GM12878 (cell line): ENCODE results near the gene CHPF2. TPM values are rescaled to one million over a fixed set of nuclear protein-coding genes. Genes with fewer than 3 reads are reported as not detected.

Source experiments
- ATAC-seq: fragments of 200-7000 bp; cut with Tn5 transposase; 3 replicates; pipeline ENCODE4 v1.9.1; 2020; ENCODE audit warnings: mild to moderate bottlenecking, moderate library complexity
- BruUV-seq: library from RNA; stranded (reverse); fragments of 400-500 nt; replicated peaks from 2 replicates; lab custom pipeline; 2021; lab: Mats Ljungman, UMichigan
- CTCF ChIA-PET: fragments of 300-600 bp; sonication (Branson Sonifier 250); formaldehyde crosslinking; extraction: SDS; loops from one replicate; lab custom pipeline; 2021; ENCODE audit warnings: inconsistent platforms; lab: Yijun Ruan, JAX
- POLR2A ChIA-PET: fragments of 350-600 bp; formaldehyde crosslinking; extraction: SDS; loops from one replicate; lab custom pipeline; 2021; ENCODE audit warnings: inconsistent platforms; lab: Charles Lee
- RAD21 ChIA-PET: fragments of 300-600 bp; sonication (Branson Sonifier 250); formaldehyde crosslinking; loops from one replicate; lab custom pipeline; 2023; ENCODE audit warnings: antibody characterized with exemption; ENCODE audit not compliant: unreplicated experiment; lab: Charles Lee
- SMC1A ChIA-PET: fragments of 300-600 bp; sonication (Branson Sonifier 250); formaldehyde crosslinking; loops from one replicate; lab custom pipeline; 2023; ENCODE audit not compliant: unreplicated experiment, uncharacterized antibody; lab: Charles Lee
- DNase-seq: peaks from one replicate; pipeline ENCODE4 v3.0.0-alpha.2; 2011; ENCODE audit warnings: low read depth, low spot score
- FAIRE-seq: peaks from 3 replicates; lab custom pipeline; 2011; peaks lifted over from hg19 to GRCh38; lab: Jason Lieb, UNC
- H2AFZ ChIP-seq: 2 replicates; pipeline ENCODE4 v1.6.0; 2011; ENCODE audit warnings: low read depth, low read length, control low read depth; ENCODE audit not compliant: control insufficient read depth
- H3K27ac ChIP-seq: 2 replicates; pipeline ENCODE4 v1.5.1; 2011; ENCODE audit warnings: control low read depth; ENCODE audit not compliant: control insufficient read depth, insufficient read depth
- H3K27me3 ChIP-seq, 2 experiments: replicated peaks in 1 of 2; 2 replicates each; pipeline versions ENCODE4 v1.6.0 to v1.6.1; 2011; ENCODE audit warnings: low read length in 1 of 2; ENCODE audit not compliant: control insufficient read depth in 2 of 2, insufficient read depth in 2 of 2
- H3K36me3 ChIP-seq, 2 experiments: 2 replicates each; pipeline ENCODE4 v1.5.1; 2011; ENCODE audit warnings: low read length in 1 of 2; ENCODE audit not compliant: control insufficient read depth in 2 of 2, insufficient read depth in 2 of 2
- H3K4me1 ChIP-seq: 2 replicates; pipeline ENCODE4 v1.6.1; 2011; ENCODE audit warnings: mild to moderate bottlenecking, low read length, moderate library complexity, mixed read lengths; ENCODE audit not compliant: control insufficient read depth, insufficient read depth
- H3K4me2 ChIP-seq: 2 replicates; pipeline ENCODE4 v1.6.0; 2011; ENCODE audit warnings: control low read depth; ENCODE audit not compliant: control insufficient read depth, insufficient read depth
- H3K4me3 ChIP-seq: fragments of 200-600 bp; sonication (generic); 2 replicates; pipeline ENCODE4 v1.5.1; 2016
- H3K79me2 ChIP-seq: 2 replicates; pipeline ENCODE4 v1.6.0; 2011; ENCODE audit warnings: low read length; ENCODE audit not compliant: control insufficient read depth, insufficient read depth
- H3K9ac ChIP-seq: 2 replicates; pipeline ENCODE4 v1.8.0; 2011; ENCODE audit warnings: low read length, control low read depth, mixed read lengths; ENCODE audit not compliant: control insufficient read depth, insufficient read depth
- H3K9me3 ChIP-seq: replicated peaks from 3 replicates; pipeline ENCODE4 v1.5.1; 2011; ENCODE audit warnings: mild to moderate bottlenecking, low read length; ENCODE audit not compliant: control insufficient read depth, insufficient read depth
- H4K20me1 ChIP-seq: 2 replicates; pipeline ENCODE4 v1.6.0; 2011; ENCODE audit not compliant: control insufficient read depth, insufficient read depth
- BMI1 ChIP-seq: fragments of 450-650 bp; IDR thresholded peaks from 2 replicates; pipeline ENCODE4 v1.6.1; 2016; ENCODE audit warnings: mild to moderate bottlenecking, moderate library complexity, borderline replicate concordance
- CHD4 ChIP-seq: fragments of 200-600 bp; sonication (generic); IDR thresholded peaks from 2 replicates; pipeline ENCODE4 v1.6.1; 2016; ENCODE audit warnings: mild to moderate bottlenecking
- DPF2 ChIP-seq: fragments of 450-650 bp; IDR thresholded peaks from 2 replicates; pipeline ENCODE4 v1.6.1; 2017; ENCODE audit warnings: mild to moderate bottlenecking
- E2F4 ChIP-seq: IDR thresholded peaks from 2 replicates; pipeline ENCODE4 v1.6.1; 2012; ENCODE audit warnings: low read depth, low read length, improper control_type of control experiment
- GATAD2B ChIP-seq: fragments of 450-650 bp; conservative IDR thresholded peaks from 2 replicates; pipeline ENCODE4 v1.6.1; 2017; ENCODE audit warnings: low read depth, mild to moderate bottlenecking, moderate library complexity
- KLF5 ChIP-seq: fragments of 450-650 bp; IDR thresholded peaks from 2 replicates; pipeline ENCODE4 v1.6.1; 2014; ENCODE audit warnings: mild to moderate bottlenecking; ENCODE audit not compliant: partially characterized antibody
- MXI1 ChIP-seq: fragments of 150-350 bp; IDR thresholded peaks from 2 replicates; pipeline ENCODE4 v1.6.1; 2011; ENCODE audit warnings: low read depth, mild to moderate bottlenecking, inconsistent platforms, low read length, improper control_type of control experiment
- NFYA ChIP-seq: IDR thresholded peaks from 2 replicates; pipeline ENCODE4 v1.6.1; 2011; ENCODE audit warnings: low read depth, mild to moderate bottlenecking, low read length, improper control_type of control experiment, borderline replicate concordance
- PKNOX1 ChIP-seq: fragments of 450-650 bp; IDR thresholded peaks from 2 replicates; pipeline ENCODE4 v1.6.1; 2016; ENCODE audit warnings: mild to moderate bottlenecking
- RAD21 ChIP-seq: IDR thresholded peaks from 2 replicates; pipeline ENCODE4 v1.6.1; 2011; ENCODE audit warnings: mild to moderate bottlenecking, low read depth, low read length, moderate library complexity; ENCODE audit not compliant: insufficient read depth
- RBBP5 ChIP-seq: fragments of 200-600 bp; sonication (generic); conservative IDR thresholded peaks from 2 replicates; pipeline ENCODE4 v1.6.1; 2016
- SREBF2 ChIP-seq: IDR thresholded peaks from 2 replicates; pipeline ENCODE4 v1.6.1; 2012; ENCODE audit warnings: mild to moderate bottlenecking, low read length
- STAT3 ChIP-seq: IDR thresholded peaks from 2 replicates; pipeline ENCODE4 v1.6.1; 2011; ENCODE audit warnings: low read depth, low read length, improper control_type of control experiment
- YBX1 ChIP-seq: fragments of 450-650 bp; IDR thresholded peaks from 2 replicates; pipeline ENCODE4 v1.6.1; 2016; ENCODE audit warnings: antibody characterized with exemption
- ZBTB11 ChIP-seq: fragments of 450-650 bp; formaldehyde crosslinking; IDR thresholded peaks from 2 replicates; pipeline ENCODE4 v1.5.0; 2022; ENCODE audit warnings: mild to moderate bottlenecking, missing genetic modification characterization
- WGBS: methylation state at CpG from one replicate; pipeline ENCODE4 v1.1.6; 2016; ENCODE audit warnings: low lambda C conversion rate; ENCODE audit not compliant: insufficient replicate concordance, insufficient coverage; ENCODE audit errors: missing lambda C conversion rate; 5-methylcytosine and 5-hydroxymethylcytosine counted together
- in situ Hi-C: fragments of 300-500 bp; cut with MboI; formaldehyde crosslinking; loops from 9 replicates; pipeline ENCODE4 v1.14.3; 2018; ENCODE audit warnings: mixed read lengths
- intact Hi-C: fragments of 100-400 bp; cut with micrococcal nuclease; formaldehyde crosslinking; loops from one replicate; pipeline ENCODE4 v1.14.2; 2022; ENCODE audit not compliant: unreplicated experiment
- polyA plus RNA-seq, 11 experiments: library from polyadenylated mRNA; depleted of rRNA in 4 of 11; unstranded in 6 of 11; stranded (reverse) in 5 of 11; fragments of >200 nt; fragmentation: Nextera tagmentation in 4 of 11; fragmentation: Illumina TruSeq in 1 of 11; extraction: Ambion mirVana in 4 of 11; extraction: Trizol in 1 of 11; gene quantifications; 1 replicate in 1 of 11; 2 replicates in 10 of 11; pipeline versions ENCODE4 v1.2.1 to v1.2.3, GENCODE V29; 2011 to 2016; ENCODE audit warnings: inconsistent platforms in 2 of 11, missing spikeins in 2 of 11, low read depth in 1 of 11
- total RNA-seq, 4 experiments: library from RNA; depleted of rRNA in 3 of 4; stranded (reverse); fragments of >200 nt in 3 of 4; fragmentation: Illumina TruSeq in 1 of 4; extraction: Trizol in 1 of 4; gene quantifications; 2 replicates each; pipeline versions ENCODE4 v1.2.1 to v1.2.3, GENCODE V29; 2013 to 2021
- TF ChIP-seq, protein P1 (sequence below): IDR thresholded peaks from 2 replicates; pipeline ENCODE4 v1.6.1; 2011; ENCODE audit warnings: low read depth, low read length, improper control_type of control experiment, borderline replicate concordance

The CHPF2 gene
- total and polyA plus RNA-seq, 10 of the 15 experiments (the other 5 are each of a cell fraction or from before 2014, with no cell fraction given): 0.23 to 33.1 (median 11.5) TPM

DNA sequence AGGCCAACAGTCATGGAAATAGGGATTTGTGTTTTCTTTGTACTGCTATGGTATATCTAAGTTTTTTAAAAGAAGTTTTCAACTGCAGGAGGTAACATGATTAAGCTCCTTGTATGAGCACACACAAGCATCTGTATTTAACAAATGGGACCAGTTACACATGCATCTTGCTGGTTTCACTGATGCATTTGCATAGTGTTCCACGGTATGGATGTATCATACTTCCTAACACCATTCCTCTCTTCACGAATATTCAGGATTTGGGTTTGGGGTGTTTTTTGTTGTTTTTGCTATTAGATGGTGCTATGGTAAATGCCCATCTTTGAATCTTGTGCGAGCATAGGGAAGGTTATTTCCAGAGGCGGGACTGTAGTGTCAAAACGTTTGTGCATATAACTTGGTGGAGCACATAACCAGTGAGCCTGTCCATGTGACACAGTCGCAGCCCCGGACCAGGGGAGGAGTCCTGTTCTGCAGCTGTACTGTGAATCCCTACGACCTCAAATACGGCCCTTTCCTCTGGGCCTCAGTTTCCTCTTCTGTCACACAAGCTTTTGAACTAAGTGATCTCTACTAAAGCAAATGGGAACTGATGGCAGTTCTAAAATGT, 23.9 kb upstream of the CHPF2 start:
- H4K20me1 ChIP-seq: no peaks in the 10 kb centered on the region
- ChIA-PET POLR2A (no interaction called here), RAD21 (no interaction called here), SMC1A (no interaction called here), CTCF (interaction anchor here (2.0 kb wide), 1 partner anchor 36 kb away, joined by 7 read pairs; no protein-coding TSS in a partner anchor)
- WGBS: 61% methylated on average over 9 of the region's 9 CpGs
- H3K79me2 ChIP-seq: no peaks in the 10 kb centered on the region
- TF ChIP-seq DPF2: no peak
- no peak for TF ChIP-seq SREBF2
- TF ChIP-seq MXI1: no peak
- TF ChIP-seq, protein P1, sequence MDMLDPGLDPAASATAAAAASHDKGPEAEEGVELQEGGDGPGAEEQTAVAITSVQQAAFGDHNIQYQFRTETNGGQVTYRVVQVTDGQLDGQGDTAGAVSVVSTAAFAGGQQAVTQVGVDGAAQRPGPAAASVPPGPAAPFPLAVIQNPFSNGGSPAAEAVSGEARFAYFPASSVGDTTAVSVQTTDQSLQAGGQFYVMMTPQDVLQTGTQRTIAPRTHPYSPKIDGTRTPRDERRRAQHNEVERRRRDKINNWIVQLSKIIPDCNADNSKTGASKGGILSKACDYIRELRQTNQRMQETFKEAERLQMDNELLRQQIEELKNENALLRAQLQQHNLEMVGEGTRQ: no peak
- no peak for TF ChIP-seq KLF5
- no peak for TF ChIP-seq PKNOX1
- TF ChIP-seq RBBP5: no peak
- no peak for TF ChIP-seq E2F4
- no peak for TF ChIP-seq RAD21
- TF ChIP-seq BMI1: no peak
- TF ChIP-seq ZBTB11: no peak
- no peak for TF ChIP-seq NFYA
- no peak for TF ChIP-seq STAT3
- no peak for TF ChIP-seq CHD4
- TF ChIP-seq GATAD2B: no peak
- no peak for TF ChIP-seq YBX1
- in situ Hi-C loops: no loop called here
- no peak for DNase-seq
- peaks cover 1 to 2% of the 10 kb centered on the region in 2 experiments; a peak in 2 of 4 replicates for H3K27me3 ChIP-seq
- no peak for ATAC-seq
- no peaks in the 10 kb centered on the region for H3K4me1 ChIP-seq
- BruUV-seq: no TSS peak
- no peak overlapping the region for H3K9ac ChIP-seq
- H2AFZ ChIP-seq: no peak overlapping the region
- no peak overlapping the region for H3K4me3 ChIP-seq
- no peaks in the 10 kb centered on the region for H3K9me3 ChIP-seq
- intact Hi-C loops: no loop called here
- no peak overlapping the region for H3K27ac ChIP-seq
- no peaks in the 10 kb centered on the region; a peak in 1 of 4 replicates for H3K36me3 ChIP-seq
- H3K4me2 ChIP-seq: no peak overlapping the region
- FAIRE-seq: no peak
